Adrenal gland (tissue), 12 donors: ENCODE measurements around the gene GPATCH2L. TPM values are rescaled to one million over a fixed set of nuclear protein-coding genes. Genes with fewer than 3 reads are reported as not detected.

Experiments
- DNase-seq, 7 donors: peaks; one replicate each; pipeline ENCODE4 v3.0.0-alpha.2; 2019 to 2020
- H3K27ac ChIP-seq, 5 donors: fragments of 200-600 bp; sonication (generic) in 4 of 5; 1 replicate in 3 of 5; 2 replicates in 2 of 5; pipeline versions ENCODE4 v1.5.1 to v1.8.0; 2016 to 2020; ENCODE audit warnings: mild to moderate bottlenecking in 1 of 5
- H3K27me3 ChIP-seq: fragments of 200-600 bp; 2 replicates; pipeline ENCODE4 v1.8.0; 2021
- H3K36me3 ChIP-seq, 2 donors: fragments of 200-600 bp; replicated peaks in 1 of 2; 1 replicate in 1 of 2; 2 replicates in 1 of 2; pipeline versions ENCODE4 v1.5.1 to v1.8.0; 2018 to 2022
- H3K4me1 ChIP-seq, 2 donors: fragments of 200-600 bp; replicated peaks in 1 of 2; 1 replicate in 1 of 2; 2 replicates in 1 of 2; pipeline versions ENCODE4 v1.5.1 to v1.8.0; 2018 to 2021
- H3K4me3 ChIP-seq, 4 donors: fragments of 200-600 bp; sonication (generic) in 3 of 4; one replicate each; pipeline ENCODE4 v1.5.1; 2016 to 2018
- H3K9me3 ChIP-seq, 3 donors: fragments of 200-600 bp; sonication (generic) in 1 of 3; replicated peaks in 1 of 3; 1 replicate in 2 of 3; 2 replicates in 1 of 3; pipeline versions ENCODE4 v1.5.1 to v1.8.0; 2016 to 2021
- POLR2A ChIP-seq, 2 donors: fragments of 450-650 bp; IDR thresholded peaks; one replicate each; pipeline ENCODE4 v1.6.1; 2017; ENCODE audit warnings: antibody characterized with exemption in 2 of 2, mild to moderate bottlenecking in 2 of 2, moderate library complexity in 1 of 2
- WGBS, 4 donors: extraction: QIAGEN DNeasy Blood & Tissue Kit in 2 of 4; methylation state at CpG; one replicate each; pipeline versions ENCODE4 v1.1.5 to v1.1.7; 2013 to 2017; 5-methylcytosine and 5-hydroxymethylcytosine counted together
- intact Hi-C, 2 donors: fragments of 100-400 bp; cut with DNase I; formaldehyde crosslinking; loops; one replicate each; pipeline versions ENCODE4 v1.14.1 to v1.15.0; 2022 to 2023
- polyA plus RNA-seq, 3 donors: library from polyadenylated mRNA; stranded (reverse); fragments of 200-250 nt in 2 of 3; fragments of 350-450 nt in 1 of 3; fragmentation: Illumina TruSeq in 1 of 3; extraction: RNeasy Lipid Tissue Mini Kit (QIAGEN cat#74804) in 1 of 3; gene quantifications; one replicate each; pipeline ENCODE4 v1.2.3, GENCODE V29; 2013 to 2014
- total RNA-seq, 9 donors: library from RNA; depleted of rRNA in 4 of 9; stranded (reverse); fragments of >200 nt in 4 of 9; fragments of 120-200 nt in 1 of 9; fragmentation: NEBNext Ultra II Directional in 1 of 9; extraction: Animal tissue kit (Norgen Biotek cat#: 25700) in 1 of 9; gene quantifications; one replicate each; pipeline versions ENCODE4 v1.1.0 to v1.2.4, GENCODE V29; 2013 to 2023
- TF ChIP-seq, protein P1 (sequence below), 6 experiments: fragments of 450-650 bp in 4 of 6; fragments of 200-600 bp in 2 of 6; sonication (generic) in 1 of 6; IDR thresholded peaks; 1 replicate in 5 of 6; 2 replicates in 1 of 6; pipeline versions ENCODE4 v1.5.1 to v1.8.0; 2016 to 2021; ENCODE audit warnings: antibody characterized with exemption in 6 of 6, mild to moderate bottlenecking in 2 of 6, moderate library complexity in 1 of 6
- donor health status: healthy with polysubstance abuse.
- donor health status: Bipolar disorder and iron deficiency.
- donor health status: DM: yes; HTN: yes; CAD: no.
- donor health status: DM: no; HTN: no; CAD: no.
- donor health status: DM: no; HTN: no; CAD: no.
- donor health status: DM: yes; HTN: yes; CAD: no.

GPATCH2L gene
- total and polyA plus RNA-seq, 12 donors = 3.2 to 108 (median 41.1) TPM

DNA sequence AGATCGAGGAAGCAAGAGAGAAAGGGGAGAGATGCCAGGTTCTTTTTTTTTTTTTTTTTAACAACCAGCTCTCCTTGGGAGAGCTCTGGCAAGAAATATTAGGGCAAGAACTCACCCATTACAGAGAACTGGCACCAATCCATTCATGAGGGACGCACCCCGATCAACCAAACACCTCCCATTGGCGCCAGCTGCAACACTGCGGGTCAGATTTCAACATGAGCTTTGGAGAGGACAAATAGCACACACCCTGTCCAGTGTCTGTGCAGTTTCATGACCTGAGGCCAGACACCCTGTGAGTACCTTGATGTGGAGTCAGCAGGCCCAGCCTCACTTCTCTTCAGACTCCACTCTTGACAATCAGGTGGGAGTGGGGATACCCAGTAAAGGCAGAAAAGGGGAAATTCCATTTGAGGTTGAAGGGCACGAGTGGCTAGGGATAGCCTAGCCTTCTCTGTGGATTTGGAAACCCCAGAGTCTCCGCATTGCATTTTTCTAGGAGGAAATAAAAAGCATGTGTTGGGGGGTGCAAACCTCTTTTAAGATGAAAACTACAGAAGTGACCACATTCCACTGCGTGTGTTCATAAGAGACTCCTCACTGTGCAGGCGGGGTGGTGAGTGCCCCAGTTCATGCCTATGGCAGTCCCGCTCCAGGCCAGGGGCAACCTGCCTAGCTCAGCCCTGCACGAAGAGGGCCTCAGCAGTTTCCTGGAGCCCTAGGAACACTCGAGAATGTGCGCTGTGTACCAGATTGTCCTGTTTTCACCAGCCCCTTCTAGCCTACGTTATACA, 42.4 kb upstream of the GPATCH2L start:
- Histone ChIP-seq H3K4me1 (no peaks in the 10 kb centered on the region), H3K4me3 (no peak overlapping the region), H3K27me3 (peaks cover 3% of the 10 kb centered on the region), H3K27ac (no peak overlapping the region), H3K9me3 (no peaks in the 10 kb centered on the region), H3K36me3 (no peaks in the 10 kb centered on the region)
- intact Hi-C loops = no loop called here
- no peak for DNase-seq
- WGBS, 4 donors = 74 to 80% (median 78%) methylated on average over 14 of the region's 14 CpGs
- TF ChIP-seq POLR2A (IDR thresholded peaks at IDR 0.05) = no peak

DNA sequence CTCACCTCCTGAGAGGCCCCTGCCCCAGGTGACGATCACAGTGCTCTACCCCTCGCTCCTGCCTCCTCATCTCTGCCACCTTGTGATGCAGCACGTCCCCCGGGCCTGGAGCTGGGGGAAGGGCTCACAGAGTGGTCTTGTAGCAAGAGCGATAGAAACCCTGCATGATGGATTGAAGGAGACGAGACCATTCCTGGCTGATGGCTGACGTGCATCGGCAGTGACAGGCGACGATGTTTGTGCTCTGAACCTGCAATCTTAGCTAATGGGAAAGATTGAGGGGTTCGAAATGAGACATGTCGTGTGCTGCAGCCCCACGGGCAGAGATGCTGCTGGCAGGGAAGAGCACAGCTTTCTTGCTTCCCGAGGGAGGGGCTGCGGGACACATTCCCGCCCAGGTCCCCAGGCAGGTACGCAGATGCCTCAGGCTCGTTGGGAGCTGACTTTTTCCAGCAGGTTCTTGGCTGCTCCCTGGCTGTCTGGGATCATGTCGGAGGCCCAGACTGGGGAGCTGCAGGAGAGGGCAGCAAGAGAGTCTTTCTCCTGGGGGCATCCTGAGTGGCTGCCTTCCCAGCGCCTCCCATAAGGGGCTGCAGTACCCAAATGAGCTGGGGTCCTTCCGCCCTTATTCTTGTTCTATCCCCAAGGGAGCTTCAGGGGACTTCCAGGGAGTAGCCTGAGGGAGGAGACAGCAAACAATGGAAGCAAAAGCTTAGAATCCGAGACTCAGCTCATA, 38.7 kb upstream of the GPATCH2L start:
- Histone ChIP-seq H3K4me3 (no peak overlapping the region), H3K36me3 (no peaks in the 10 kb centered on the region), H3K9me3 (no peaks in the 10 kb centered on the region), H3K27ac (no peak overlapping the region), H3K4me1 (no peaks in the 10 kb centered on the region), H3K27me3 (peaks cover 4% of the 10 kb centered on the region)
- intact Hi-C loops = no loop called here
- DNase-seq = no peak
- no peak for TF ChIP-seq POLR2A (IDR thresholded peaks at IDR 0.05)
- TF ChIP-seq, protein P1, sequence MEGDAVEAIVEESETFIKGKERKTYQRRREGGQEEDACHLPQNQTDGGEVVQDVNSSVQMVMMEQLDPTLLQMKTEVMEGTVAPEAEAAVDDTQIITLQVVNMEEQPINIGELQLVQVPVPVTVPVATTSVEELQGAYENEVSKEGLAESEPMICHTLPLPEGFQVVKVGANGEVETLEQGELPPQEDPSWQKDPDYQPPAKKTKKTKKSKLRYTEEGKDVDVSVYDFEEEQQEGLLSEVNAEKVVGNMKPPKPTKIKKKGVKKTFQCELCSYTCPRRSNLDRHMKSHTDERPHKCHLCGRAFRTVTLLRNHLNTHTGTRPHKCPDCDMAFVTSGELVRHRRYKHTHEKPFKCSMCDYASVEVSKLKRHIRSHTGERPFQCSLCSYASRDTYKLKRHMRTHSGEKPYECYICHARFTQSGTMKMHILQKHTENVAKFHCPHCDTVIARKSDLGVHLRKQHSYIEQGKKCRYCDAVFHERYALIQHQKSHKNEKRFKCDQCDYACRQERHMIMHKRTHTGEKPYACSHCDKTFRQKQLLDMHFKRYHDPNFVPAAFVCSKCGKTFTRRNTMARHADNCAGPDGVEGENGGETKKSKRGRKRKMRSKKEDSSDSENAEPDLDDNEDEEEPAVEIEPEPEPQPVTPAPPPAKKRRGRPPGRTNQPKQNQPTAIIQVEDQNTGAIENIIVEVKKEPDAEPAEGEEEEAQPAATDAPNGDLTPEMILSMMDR (IDR thresholded peaks at IDR 0.05) = no peak
- WGBS, 4 donors = 55 to 62% (median 59%) methylated on average over 13 to 22 of the region's 22 CpGs

DNA sequence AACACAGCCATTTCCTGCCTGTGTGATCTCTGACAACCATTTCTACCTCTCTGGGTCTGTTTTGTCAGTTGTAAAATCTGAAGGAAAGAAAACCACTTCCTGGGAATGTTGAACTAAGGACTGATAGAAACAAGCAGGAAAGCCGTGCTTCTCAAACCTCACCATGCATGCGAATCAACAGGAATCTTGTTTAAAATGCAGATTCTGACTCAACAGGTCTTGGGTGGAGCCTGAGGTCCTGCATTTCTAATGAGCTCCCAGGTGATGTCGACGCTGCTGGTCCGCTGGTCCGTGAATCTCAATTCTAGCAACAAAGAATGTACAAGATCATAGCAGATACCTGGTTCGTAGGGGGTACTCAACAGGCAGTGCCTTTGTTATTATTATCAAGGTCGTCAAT, 38.0 kb upstream of the GPATCH2L start:
- Histone ChIP-seq H3K36me3 (no peaks in the 10 kb centered on the region), H3K4me1 (no peaks in the 10 kb centered on the region), H3K9me3 (no peaks in the 10 kb centered on the region), H3K27me3 (peaks cover 4% of the 10 kb centered on the region), H3K4me3 (no peak overlapping the region), H3K27ac (no peak overlapping the region)
- intact Hi-C loops = no loop called here
- 44 to 59% (median 46%) methylated on average over 8 of the region's 8 CpGs for WGBS, 4 donors
- DNase-seq = no peak
- no peak for TF ChIP-seq POLR2A (IDR thresholded peaks at IDR 0.05)
- TF ChIP-seq, protein P1 (IDR thresholded peaks at IDR 0.05) = no peak

DNA sequence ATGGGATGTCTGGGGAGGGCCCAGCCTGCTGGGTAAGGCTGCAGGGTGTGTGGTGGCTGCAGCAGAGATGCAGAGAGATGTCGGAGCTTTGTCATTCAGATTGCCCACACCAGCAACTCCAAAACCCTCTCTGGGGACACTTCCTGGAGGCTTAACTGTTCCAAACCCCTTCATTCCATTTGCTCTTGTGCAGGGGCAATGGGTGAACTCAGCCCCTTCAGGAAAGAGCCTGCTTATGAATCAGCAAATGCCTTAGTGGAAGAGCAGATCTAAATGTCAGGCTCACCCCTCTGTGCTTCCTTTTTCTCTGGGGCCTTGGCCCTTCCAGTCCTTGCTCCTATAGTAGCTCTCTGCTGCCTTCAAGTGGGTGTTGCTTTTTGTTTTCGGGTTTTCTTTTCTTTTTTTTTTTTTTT, 36.7 kb upstream of the GPATCH2L start:
- Histone ChIP-seq H3K27me3 (peaks cover 4% of the 10 kb centered on the region), H3K27ac (no peak overlapping the region), H3K4me1 (no peaks in the 10 kb centered on the region), H3K36me3 (no peaks in the 10 kb centered on the region), H3K9me3 (no peaks in the 10 kb centered on the region), H3K4me3 (no peak overlapping the region)
- intact Hi-C loops = no loop called here
- no peak for TF ChIP-seq POLR2A (IDR thresholded peaks at IDR 0.05)
- TF ChIP-seq, protein P1 (IDR thresholded peaks at IDR 0.05) = no peak
- no peak for DNase-seq
- WGBS, 4 donors = 67 to 73% (median 69%) methylated on average over 1 to 2 of the region's 2 CpGs
